ENCODE measurements around the gene AK3.
A peak's percentile ranks its signal among the peaks of the same experiment; 100 is the strongest.

AK3 gene

DNA sequence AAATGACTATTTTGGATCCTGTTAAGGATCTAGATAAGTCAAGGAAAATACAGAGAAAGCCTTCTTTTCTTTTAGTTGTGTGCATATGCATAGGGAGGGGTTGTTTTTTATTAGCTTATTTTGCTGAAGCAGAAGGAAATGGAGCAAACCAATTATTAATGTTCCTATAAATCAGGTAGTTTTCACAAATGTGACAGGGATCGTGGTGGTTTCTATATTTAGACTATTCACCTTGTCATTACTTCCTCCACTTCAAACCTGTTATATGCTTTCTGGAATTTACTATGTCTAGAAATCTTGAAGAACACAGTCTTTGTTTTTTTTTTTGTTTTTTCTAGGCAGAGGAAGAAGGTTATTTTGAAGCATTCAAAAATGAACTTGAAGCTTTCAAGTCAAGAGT lies 39.5 kb downstream of the AK3 start:
- DNase-seq: no peak

DNA sequence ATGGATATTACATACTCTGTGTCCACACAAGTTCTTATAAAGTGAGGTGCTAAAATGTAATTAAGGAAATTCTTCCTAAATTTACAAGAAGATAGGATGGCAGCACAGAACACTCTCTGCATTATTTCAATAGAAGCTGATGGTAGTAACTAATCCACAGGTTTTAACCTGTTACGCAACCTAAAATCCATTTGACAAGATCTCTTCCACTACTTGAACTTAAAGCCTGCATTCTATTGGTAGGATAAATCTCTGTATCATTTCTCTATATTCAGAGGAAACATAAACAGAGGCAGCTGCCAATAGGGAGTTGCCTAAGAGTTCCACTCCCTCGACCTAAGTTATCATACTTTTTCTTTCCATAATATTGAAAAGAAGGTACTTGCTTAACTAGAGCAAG lies 40.1 kb downstream of the AK3 start:
- no peak for DNase-seq

DNA sequence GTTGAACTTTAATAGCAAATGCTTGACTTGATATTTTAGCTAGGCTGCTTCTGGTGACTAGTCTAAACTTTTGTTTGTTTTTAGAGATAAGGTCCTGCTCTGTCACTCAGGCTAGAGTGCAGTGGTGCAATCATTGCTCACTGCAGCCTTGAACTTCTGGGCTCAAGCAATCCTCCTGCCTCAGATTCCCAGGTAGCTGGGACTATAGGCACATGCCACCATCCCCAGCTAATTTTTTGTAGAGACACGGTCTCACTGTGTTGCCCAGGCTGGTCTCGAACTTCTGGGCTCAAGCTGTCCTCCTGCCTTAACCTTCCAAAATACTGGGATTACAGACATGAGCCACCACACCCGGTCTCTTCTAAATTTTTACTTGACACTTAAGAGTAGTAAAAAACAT lies 40.9 kb downstream of the AK3 start:
- no peak for DNase-seq

DNA sequence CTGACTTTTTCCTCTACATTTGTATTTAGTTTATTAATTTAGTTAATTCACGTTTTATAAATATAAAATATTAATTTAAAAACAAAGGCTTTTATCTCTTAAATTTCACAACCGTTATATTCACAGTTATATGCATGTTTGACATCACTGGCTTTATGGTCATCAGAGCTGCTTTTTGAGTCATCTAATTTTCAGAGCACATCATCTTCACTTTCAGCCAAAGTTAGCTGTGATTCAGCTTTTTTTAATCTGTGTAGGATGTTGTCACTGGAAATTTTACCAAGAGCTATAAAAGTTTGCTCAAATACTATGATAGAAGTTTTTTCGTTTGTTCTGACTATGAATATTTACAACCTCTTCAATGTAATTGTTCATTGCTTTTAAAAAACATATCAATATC lies 49.2 kb downstream of the AK3 start:
- no peak for DNase-seq

DNA sequence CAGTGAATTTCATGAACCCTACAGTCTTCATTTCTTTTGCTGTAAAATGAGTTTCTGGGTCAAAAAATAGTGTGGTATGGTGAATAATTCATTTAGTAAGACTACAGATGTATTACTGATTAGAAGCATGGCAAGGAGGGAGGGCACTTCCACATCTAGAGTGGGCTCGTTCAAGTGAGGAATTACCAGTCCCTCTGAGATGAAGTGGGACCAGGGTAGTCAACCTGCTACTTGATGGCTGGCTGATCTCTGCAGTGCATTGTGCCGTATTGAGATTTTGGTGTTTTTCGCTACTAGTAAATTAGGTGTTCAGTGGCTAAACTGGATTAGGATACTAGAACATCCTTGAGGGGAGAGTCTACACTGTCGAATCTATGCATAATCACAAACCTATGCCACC lies 50.9 kb downstream of the AK3 start:
- no peak for DNase-seq

DNA sequence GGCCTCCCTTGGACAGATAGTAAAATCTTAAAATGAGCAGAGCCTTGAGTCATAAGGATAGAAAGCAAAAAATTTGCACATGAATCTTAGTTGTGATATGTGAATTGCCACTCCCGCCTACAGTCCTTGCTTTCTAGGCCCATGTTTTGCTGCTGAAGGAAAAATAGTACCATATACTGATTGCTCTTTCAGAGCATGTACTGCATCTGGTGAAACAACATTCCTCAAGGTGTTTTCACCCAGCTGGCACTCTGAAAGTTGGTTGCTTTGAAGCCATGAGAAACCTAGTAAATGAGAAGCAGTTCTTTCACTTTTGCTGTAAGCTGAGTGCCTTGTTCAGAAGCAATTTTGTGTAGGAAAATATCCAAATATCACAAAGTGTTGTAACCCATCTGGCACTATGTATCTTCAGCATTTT lies 51.3 kb downstream of the AK3 start:
- DNase-seq: peak; percentile 50

DNA sequence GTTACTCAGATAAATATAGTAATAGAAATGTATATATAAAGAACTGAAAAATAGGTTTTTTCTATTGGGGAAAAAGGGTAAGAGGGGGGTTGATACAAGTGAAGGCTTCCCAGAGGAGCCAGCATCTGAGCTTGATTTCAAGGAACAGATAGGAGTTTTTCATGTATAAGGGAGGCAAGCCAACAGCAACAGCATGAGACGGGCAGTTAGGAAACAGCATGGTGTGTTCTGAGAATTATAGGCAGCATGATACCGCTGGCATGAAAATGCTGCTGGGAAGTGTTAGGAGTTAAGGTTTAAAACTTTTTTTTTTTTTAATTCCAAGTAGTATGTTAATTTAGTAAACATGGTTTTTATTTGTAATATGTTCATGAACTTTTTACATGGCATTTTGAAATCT lies 52.0 kb downstream of the AK3 start:
- no peak for DNase-seq

DNA sequence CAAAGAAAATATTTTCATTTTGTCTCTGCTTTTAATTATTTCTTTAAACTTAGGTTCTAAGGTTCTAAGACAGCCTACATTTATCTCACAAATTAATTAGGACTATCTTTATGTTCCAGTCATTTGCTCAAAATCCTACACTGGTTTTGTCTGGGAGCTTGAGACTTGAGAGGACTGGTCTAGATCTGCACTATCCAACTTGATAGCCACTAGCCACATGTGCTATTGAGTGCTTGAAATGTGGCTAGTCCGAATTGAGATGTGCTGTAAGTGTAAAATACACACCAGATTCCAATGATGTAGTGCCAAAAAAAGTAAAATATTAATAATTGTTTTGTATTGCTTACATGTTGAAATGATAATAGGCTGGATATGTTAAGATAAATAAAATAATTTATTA lies 54.4 kb downstream of the AK3 start:
- no peak for DNase-seq

DNA sequence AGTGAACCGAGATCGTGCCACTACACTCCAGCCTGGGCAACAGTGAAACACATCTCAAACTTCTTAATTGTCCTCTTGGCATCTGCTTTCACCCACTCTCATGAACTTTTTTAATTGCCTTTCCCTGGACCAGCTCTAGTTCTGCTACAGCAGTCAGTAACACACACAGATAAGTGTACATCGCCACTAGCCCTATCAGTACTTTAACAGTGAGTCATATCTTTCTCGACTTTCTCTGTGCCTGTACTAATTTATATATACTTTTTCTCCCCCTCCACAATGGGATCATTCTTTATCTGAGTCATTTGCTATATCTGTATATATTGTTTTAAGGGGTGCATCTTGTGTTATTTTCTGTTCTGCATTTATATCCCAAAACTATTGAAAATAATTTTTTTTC lies 54.9 kb downstream of the AK3 start:
- DNase-seq: no peak

DNA sequence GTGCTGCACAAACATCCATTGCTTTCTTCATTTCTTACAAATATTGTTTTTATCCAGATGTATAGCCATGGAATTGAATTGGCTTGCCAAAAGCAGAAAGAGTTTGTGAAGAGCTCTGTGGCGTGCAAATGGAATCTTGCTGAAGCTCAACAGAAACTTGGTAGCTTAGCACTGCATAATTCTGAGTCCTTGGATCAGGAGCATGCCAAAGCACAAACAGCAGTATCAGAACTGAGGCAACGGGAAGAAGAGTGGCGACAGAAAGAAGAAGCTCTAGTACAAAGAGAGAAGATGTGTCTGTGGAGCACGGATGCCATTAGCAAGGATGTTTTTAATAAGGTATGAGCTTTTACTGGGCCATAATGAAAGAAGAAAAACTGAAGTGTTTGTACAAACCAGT lies 56.2 kb downstream of the AK3 start:
- DNase-seq: no peak

DNA sequence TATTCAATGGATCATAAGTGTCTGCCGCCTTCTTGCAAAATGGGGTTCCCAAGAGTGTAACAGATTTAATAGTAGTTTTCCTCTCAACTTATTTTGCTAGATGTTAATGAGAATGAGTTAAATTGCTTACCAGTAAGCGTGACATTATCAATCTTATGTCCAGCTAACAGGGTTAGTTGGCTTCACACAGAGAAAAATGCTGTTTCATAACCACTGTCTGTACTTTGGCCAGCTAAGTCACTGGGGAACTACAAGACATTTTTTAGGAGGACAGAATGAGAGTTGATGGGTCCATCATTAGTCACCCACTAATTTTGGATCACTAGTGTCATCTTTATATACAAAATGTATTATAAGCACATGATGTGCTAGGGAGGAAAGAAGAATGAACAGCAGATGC lies 60.3 kb downstream of the AK3 start:
- no peak for DNase-seq

DNA sequence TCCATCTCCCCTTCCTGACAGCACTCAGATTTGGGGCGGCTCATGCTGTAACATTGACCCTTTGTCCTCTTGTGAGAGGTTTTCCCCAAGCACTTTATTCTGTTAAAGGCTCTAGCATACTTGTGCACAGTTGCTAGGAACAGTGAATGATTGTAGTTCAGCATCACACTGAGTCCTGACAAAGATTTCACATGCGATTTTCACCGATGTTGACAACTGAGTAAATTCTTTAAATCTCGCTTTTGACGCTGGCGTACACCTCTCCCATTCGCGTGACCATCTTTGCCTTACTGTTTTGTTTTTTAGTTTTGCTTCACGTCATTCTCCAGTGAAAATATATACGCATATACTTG lies 60.9 kb downstream of the AK3 start:
- no peak for DNase-seq

DNA sequence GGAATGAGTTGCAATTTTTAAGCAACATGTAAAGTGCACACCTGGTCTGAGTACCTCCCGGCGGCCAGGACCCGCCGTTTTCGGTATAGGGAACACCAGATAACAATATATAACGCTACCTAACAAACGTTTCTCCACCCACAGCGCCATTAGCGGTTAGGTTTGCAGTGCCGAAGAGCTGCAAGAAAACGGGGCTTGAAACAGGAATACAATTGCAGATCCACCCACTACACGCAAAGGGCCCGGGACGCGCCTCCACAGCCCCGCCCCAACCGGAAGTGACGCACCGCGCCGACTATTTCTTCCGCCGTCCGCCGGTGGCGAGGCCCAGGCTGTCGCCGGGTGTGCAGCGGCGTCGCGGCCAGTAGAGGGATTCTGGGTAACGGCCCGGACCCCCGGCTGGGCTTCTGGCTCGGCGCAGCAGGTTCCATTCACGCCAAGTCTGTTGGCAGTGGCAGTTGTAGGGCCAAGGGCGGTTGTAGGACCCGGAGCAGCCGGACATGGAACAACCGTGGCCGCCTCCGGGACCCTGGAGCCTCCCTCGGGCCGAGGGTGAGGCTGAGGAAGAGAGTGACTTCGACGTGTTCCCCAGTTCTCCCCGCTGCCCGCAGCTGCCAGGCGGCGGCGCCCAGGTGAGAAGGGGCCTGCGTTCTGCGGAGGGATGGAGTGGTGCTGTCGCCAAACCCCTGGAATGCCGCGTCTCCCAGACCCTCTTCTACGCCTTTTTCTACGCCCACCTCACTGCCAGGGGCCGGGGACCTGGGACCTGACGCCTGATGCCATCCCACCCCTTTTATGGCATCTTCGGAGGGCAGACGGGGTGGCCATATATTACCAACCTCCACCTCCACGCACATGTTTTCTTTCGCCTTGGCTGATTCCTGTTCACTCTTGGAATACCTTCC lies 61.5 kb downstream of the AK3 start, which contains the start of gene CDC37L1:
TSS of gene CDC37L1 (plus strand) at position 302 of the 905 bp plus-strand sequence. CDS start at position 501, 199 bp downstream.
- peak; percentile 99 for DNase-seq

DNA sequence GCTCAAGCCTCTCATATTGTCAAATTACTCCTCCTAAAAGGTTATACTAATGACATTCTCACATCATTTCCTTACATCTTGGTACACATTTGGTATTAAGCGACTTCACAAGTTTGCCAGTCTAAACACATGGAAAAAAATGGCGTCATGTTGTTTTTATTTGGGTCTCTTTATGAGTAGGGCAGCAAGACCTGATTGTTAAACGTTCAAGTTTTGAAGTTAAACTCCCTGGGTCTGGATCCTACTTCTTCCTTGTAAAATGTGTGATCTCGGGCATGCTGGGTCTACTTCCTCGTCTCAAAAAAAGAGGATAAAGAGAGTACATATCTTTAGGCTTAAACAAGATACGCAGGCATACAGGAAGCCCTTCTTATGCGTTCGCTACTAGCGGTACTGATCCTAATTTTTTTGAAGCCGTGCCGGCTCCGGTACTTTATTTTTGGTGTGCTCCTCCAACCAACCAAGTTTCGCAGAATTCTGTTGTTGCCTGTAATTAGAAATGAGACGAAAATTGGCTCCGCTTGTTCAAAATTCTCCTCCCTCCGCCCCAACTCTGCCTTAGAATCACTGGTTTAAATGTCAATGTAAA lies 62.2 kb downstream of the AK3 start:
- peak; percentile 21 for DNase-seq

DNA sequence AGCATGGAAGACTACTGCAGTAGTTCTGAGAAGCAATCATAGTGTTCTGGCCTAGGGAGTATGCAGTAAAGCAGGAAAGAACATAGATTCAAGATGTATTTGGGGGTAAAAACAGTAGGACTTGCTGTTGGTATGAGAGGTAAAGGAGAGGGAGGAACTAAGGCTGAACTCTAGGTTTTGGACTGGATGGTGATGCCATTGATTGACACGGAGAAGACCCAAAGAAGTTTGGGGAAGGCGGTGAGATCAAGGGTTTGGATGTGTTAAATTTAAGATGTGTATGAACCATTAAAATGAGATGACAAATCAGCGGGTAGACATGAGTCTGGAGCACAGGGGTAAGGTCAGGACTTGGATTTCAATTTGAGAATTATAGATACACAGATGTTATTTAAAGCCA lies 63.6 kb downstream of the AK3 start:
- no peak for DNase-seq

DNA sequence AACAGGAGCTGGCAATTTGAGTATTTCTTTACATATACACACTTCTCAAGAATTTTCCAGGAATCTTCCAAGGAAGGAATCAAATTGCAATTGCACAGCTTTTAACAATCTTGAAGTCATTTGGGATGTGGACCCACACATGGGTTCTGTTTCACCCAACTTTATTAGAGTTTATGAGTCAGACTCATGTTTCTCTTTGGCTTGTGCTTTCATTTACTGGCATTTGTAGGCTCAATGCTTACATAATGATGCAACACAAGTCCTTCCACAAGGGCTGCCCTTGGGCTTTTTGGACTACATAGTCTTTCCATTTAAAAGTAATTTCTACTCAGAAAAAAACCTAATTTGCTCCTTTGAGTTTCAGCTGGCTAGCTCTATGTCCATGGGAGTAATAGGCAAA lies 66.2 kb downstream of the AK3 start:
- DNase-seq: no peak

DNA sequence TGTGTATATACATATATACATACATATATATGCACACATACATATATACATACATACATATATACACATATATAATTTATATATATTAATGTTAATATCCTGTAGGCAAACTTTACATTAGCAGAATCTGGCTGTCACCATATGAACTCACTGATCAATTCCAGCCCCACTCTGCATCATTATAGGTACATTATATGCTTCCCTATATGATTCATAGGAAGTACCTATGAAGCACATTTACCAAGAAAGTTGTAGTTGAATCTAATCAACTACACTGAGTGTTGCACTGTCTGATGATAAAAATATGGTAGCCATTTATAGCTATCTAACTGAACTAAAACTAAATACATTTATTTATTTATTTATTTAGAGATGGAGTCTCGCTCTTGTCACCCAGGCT lies 69.3 kb downstream of the AK3 start:
- no peak for DNase-seq

DNA sequence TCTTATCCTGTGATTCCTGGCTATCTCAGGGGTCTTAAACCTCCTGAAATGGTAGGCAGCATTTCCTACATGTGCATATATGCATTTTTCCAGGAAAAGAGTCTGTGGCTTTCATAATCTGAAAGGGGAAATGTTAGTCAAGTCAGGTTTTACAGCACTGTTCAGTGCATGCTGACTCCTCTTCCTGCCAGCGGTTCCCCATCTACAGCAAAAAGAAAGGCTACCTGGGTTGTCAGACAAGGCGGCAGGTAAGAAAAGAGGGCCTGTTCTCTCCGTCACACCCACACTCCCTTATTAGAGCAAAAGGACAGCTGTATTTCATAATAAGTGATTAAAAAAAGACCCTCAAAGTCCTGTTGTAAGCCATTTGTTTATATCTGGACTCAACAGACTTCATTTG lies 70.4 kb downstream of the AK3 start:
- no peak for DNase-seq

DNA sequence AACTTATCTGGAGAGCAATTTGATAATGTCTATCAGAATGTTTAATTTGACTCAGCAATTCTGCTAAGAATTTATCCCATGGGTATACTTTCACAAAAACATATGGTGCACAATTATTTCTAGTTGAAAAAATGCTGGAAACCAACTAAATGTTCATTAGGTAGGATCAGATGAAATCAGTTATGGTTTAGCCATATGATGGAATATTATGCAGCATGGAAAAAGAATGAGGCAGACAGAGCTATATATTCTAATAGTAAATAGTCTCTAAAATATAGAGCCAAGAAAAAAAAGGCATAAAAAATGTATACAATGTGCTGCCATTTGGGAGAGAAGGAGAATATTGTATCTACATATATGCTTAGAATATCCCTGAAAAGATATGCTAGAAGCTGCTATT lies 71.1 kb downstream of the AK3 start:
- DNase-seq: no peak

DNA sequence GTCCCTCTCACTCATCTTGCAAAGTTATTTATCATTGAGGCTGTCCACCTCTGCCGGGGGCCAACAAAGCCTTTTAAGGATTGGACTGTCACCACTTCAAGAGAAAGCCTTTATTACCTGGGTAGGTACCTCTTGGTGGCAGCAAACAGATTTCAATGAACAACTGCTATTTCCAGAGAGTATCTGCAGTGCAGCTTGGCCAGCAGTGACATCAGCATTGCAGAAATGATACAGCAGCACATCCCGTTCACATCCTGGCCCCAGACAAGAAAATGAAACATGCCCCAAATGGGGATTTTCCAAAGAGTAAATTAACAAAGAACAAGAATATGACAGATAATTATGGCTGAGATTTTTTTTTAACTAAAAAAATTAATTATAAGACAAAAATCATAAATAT lies 72.4 kb downstream of the AK3 start:
- no peak for DNase-seq

DNA sequence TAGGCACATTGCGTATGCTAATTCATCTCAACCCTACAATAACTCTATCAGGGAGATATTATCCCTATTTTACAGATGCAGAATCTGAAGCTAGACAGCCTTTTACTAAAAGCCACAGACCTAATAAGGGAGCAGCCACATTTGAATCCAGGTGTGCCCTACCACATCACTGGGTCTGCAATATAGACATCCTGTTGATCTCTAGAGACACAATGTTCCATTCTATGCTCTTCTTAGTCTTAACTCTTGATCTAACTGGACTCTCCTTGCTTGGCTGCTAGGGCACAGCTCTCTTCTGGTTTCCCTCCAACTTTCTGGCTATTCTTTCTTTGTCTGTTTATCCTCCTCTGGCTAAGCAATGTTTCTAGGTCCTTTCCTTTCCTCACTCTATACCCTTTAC lies 73.3 kb downstream of the AK3 start:
- DNase-seq: no peak

DNA sequence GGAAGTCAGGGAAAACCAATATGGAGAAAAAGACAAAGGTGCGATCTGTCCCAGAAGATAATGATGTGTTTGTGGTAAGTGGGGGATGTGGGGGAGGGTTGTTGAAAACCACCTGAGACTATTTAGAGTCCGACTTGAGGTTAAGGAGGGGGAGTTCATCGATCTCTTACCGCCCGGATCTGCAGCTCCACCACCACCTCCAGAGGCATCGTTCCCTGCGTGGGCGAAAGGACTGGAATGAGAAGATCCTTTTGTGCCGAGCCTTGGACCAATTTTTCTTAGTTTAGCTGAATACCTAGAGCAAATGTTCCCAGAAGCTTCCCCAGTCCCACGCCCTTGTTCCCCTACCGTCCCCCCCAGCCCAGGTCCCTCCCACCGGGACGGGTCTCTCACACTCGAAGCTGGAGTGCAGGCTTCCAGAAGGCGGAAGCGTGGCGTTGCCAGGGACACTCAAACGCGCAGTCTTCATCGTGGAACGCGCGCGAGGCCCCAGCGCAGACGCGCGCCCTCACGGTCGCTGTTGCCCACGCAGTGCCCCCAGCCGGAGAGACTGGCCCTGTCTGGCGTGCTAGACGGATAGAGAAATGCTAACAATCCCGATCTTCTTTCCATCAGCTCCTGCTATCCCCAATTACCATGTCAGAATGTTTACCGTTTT lies 74.8 kb downstream of the AK3 start, which contains the start of gene SPATA6L:
TSS of gene SPATA6L (minus strand) at position 439 of the 658 bp plus-strand sequence. CDS start at position 209, 230 bp downstream.
- peak; percentile 35 for DNase-seq

DNA sequence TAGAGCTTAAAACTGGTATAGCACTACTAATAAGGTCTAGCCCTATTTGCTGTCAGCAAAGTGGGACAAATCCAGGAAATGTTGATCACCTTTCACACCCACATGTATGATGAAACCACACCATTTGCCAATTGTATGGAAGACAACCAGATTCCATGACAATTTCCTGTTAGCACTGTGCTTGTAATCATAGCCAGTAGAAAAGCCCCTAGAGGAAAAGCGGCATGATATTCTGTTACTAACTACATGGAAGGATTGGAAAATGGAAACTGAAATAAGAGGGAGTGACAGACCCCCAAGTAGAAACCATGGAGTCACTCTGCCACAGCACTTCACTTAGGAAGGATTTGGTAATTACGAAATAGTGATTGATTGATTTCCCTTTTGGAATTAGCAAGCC lies 75.6 kb downstream of the AK3 start:
- no peak for DNase-seq

DNA sequence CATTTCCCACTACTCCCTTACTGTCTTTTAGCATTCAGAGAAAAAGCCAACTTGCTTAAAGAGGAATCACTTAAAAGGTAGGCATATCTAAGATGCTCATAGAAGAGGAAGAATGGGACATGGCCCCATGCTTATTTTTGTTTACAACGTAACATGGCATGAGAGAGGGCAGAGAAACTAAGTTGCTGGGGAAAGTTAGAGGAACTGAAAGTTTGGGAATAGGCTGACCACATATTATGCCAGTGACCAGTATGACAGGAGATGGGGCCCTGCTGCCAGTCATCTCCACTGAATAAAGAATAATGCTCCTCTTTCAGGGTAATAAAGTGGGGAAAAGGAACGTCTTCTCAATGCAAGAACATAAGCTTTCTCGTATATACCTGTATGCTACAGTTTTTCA lies 77.0 kb downstream of the AK3 start:
- no peak for DNase-seq
